GM06990 (cell line): ENCODE measurements around the gene TCP11X1.
"Not testable (repeated sequence)": the region's sequence is repeated elsewhere in the genome, so short reads cannot be mapped to it uniquely, and the experiment has no call there.

Source experiments
- DNase-seq: peaks from one replicate; pipeline ENCODE4 v3.0.0-alpha.2; 2011; ENCODE audit not compliant: insufficient read length; ENCODE audit errors: extremely low read depth
- H3K27me3 ChIP-seq: replicated peaks from 2 replicates; pipeline ENCODE4 v1.6.0; 2011; ENCODE audit warnings: low read length; ENCODE audit not compliant: control insufficient read depth, insufficient read depth
- H3K36me3 ChIP-seq: 2 replicates; pipeline ENCODE4 v1.5.1; 2011; ENCODE audit warnings: low read length; ENCODE audit not compliant: control insufficient read depth, insufficient read depth
- H3K4me3 ChIP-seq: replicated peaks from 2 replicates; pipeline ENCODE4 v1.5.1; 2011; ENCODE audit warnings: low read depth, mild to moderate bottlenecking, control low read depth, low read length
- CTCF ChIP-seq: IDR thresholded peaks from 2 replicates; pipeline ENCODE4 v1.5.1; 2011; ENCODE audit warnings: low read length, control low read depth, mild to moderate bottlenecking, inconsistent platforms; ENCODE audit not compliant: insufficient read depth, poor library complexity, severe bottlenecking

TCP11X1 gene

GRCh38 chrX:102214986-102215385 is at the start of gene TCP11X1:
TSS of gene TCP11X1 (plus strand) at chrX:102215301.
- not testable (repeated sequence) for H3K36me3 ChIP-seq, DNase-seq, H3K27me3 ChIP-seq

GRCh38 chrX:102185967-102186720 is 29.0 kb upstream of the TCP11X1 start:
- no peak for TF ChIP-seq CTCF
- no peak overlapping the region for H3K4me3 ChIP-seq
- H3K36me3 ChIP-seq, result no peaks in the 10 kb centered on the region
- H3K27me3 ChIP-seq, result no peaks in the 10 kb centered on the region
- DNase-seq, result no peak

More at GRCh38 chrX:102214986-102215385, at the start of gene TCP11X1:
- H3K4me3 ChIP-seq, result not testable (repeated sequence)

GRCh38 chrX:102207940-102208339 is 7.2 kb upstream of the TCP11X1 start:
- not testable (repeated sequence) for H3K36me3 ChIP-seq, H3K27me3 ChIP-seq, DNase-seq, H3K4me3 ChIP-seq

GRCh38 chrX:102216497-102216896 is 1.4 kb downstream of the TCP11X1 start:
- H3K36me3 ChIP-seq, H3K4me3 ChIP-seq, H3K27me3 ChIP-seq, DNase-seq: not testable (repeated sequence)

GRCh38 chrX:102235678-102236077 is 20.6 kb downstream of the TCP11X1 start:
- H3K27me3 ChIP-seq, H3K4me3 ChIP-seq, H3K36me3 ChIP-seq, DNase-seq: not testable (repeated sequence)

- DNase-seq, H3K4me3 ChIP-seq, H3K27me3 ChIP-seq, H3K36me3 ChIP-seq: not testable (repeated sequence)
Observed at GRCh38 chrX:102240265-102240664, 25.2 kb downstream of the TCP11X1 start.

- H3K27me3 ChIP-seq, DNase-seq, H3K4me3 ChIP-seq, H3K36me3 ChIP-seq: not testable (repeated sequence)
Observed at GRCh38 chrX:102246893-102247292, 31.8 kb downstream of the TCP11X1 start, which contains the start of gene NXF2. TSS of gene NXF2 (plus strand) at chrX:102247167. CDS start at chrX:102307079, 59,912 bp downstream.

- DNase-seq, H3K4me3 ChIP-seq, H3K27me3 ChIP-seq, H3K36me3 ChIP-seq: not testable (repeated sequence)
Observed at GRCh38 chrX:102272231-102272630, 57.1 kb downstream of the TCP11X1 start.
